HepG2 (cell line): ENCODE measurements around the gene ZNF213.

Experiments
- CREB1 ChIP-seq, 2 experiments: fragments of 450-650 bp in 1 of 2; IDR thresholded peaks; 2 replicates each; pipeline ENCODE4 v1.6.1; 2016 to 2017; ENCODE audit warnings: control low read depth in 1 of 2, mild to moderate bottlenecking in 1 of 2, missing compliant biosample characterization in 1 of 2, missing genetic modification characterization in 1 of 2
- IRF2 ChIP-seq: IDR thresholded peaks from 2 replicates; pipeline ENCODE4 v1.6.1; 2018; ENCODE audit warnings: missing genetic modification reagents, missing compliant biosample characterization
- KAT7 ChIP-seq: IDR thresholded peaks from 2 replicates; pipeline ENCODE4 v1.6.1; 2018; ENCODE audit warnings: borderline replicate concordance, missing compliant biosample characterization
- NFE2L1 ChIP-seq: sonication (generic); formaldehyde crosslinking; IDR thresholded peaks from 2 replicates; pipeline ENCODE4 v1.4.0; 2020; ENCODE audit warnings: missing genetic modification reagents, mild to moderate bottlenecking, borderline replicate concordance
- PHF8 ChIP-seq: sonication (generic); formaldehyde crosslinking; IDR thresholded peaks from 2 replicates; pipeline ENCODE4 v1.5.0; 2020; ENCODE audit warnings: missing genetic modification reagents
- POLR2A ChIP-seq, 2 experiments: IDR thresholded peaks; 2 replicates each; pipeline ENCODE4 v1.6.1; 2011; ENCODE audit warnings: low read depth in 2 of 2, low read length in 2 of 2, mild to moderate bottlenecking in 1 of 2, moderate library complexity in 1 of 2; ENCODE audit not compliant: insufficient read depth in 1 of 2
- SMC3 ChIP-seq: IDR thresholded peaks from 2 replicates; pipeline ENCODE4 v1.6.1; 2011; ENCODE audit warnings: low read length, improper control_type of control experiment
- TCF7L2 ChIP-seq: IDR thresholded peaks from 2 replicates; pipeline ENCODE4 v1.6.1; 2011; ENCODE audit warnings: mild to moderate bottlenecking, low read depth, low read length, moderate library complexity
- U2AF1 ChIP-seq: fragments of 200-400 bp; formaldehyde crosslinking; optimal IDR thresholded peaks from 2 replicates; pipeline ENCODE3; 2017; ENCODE audit warnings: mild to moderate bottlenecking, low read depth, low read length
- ZNF138 ChIP-seq: sonication (generic); formaldehyde crosslinking; IDR thresholded peaks from 2 replicates; pipeline ENCODE4 v1.5.0; 2020; ENCODE audit warnings: mild to moderate bottlenecking, low read depth, missing genetic modification reagents
- ZNF274 ChIP-seq: sonication (generic); formaldehyde crosslinking; IDR thresholded peaks from 2 replicates; pipeline ENCODE4 v1.5.1; 2020; ENCODE audit warnings: mild to moderate bottlenecking, missing genetic modification reagents
- ZSCAN12 ChIP-seq: sonication (generic); formaldehyde crosslinking; IDR thresholded peaks from 2 replicates; pipeline ENCODE4 v1.9.0; 2021; ENCODE audit warnings: mild to moderate bottlenecking, missing genetic modification reagents
- TF ChIP-seq, protein P1 (sequence below): fragments of 450-650 bp; IDR thresholded peaks from 2 replicates; pipeline ENCODE4 v1.6.1; 2017

DNA sequence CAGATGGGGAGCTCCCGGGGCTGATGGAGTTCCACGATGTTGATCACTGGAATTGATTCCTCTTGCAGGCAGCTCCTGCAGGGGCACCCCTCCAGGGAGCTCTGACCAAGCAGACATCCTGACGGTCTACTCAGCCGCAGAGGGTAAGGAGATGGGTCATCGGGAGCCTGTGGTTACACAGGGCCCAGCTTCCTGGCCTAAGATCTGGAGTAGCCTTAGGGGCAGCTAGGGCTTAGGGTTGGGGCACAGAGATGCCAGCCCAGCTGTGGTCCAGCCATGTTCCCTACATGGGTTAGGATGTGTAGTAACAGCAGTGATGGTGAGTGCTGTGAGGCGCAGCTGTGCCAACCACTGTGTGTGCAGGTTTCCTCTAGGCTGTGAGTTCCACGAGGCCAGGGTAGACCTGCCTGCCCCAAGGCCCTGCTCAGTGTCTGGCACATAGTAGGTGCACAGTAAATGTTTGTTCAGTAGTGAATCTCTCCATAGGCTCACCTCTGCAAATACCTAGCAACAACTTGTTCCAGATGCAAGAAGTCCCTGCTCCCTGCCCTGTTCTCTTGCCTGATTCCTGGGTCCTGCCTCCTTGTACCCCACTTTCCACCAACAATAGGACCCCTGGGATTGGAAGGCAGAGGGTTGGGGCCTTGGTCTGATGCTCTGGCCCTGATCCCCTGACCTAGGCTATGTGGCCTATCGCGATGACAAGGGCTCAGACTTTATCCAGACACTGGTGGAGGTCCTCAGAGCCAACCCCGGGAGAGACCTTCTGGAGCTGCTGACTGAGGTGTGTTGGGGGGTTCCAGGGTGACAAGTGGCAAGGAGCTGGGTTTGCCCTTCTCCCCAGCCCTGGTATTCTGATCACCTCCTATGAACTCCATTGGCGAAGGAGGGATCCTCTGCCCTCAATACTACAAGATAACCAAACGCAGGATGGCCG lies 13.7 kb downstream of the ZNF213 start:
- TF ChIP-seq ZSCAN12 (CRISPR knock-in tag) (no peak), POLR2A (IDR thresholded peaks at IDR 0.05; ENCODE audit: insufficient read depth in 1 of 2, low read depth in 2 of 2, low read length in 2 of 2) (no peak), U2AF1 (no peak), KAT7 (CRISPR knock-in tag) (no peak), ZNF274 (CRISPR knock-in tag) (no peak), ZNF138 (CRISPR knock-in tag) (no peak), IRF2 (CRISPR knock-in tag) (no peak), PHF8 (no peak), TCF7L2 (no peak), CREB1 (IDR thresholded peaks at IDR 0.05) (no peak), CREB1 (CRISPR knock-in tag; IDR thresholded peaks at IDR 0.05) (no peak), SMC3 (no peak), NFE2L1 (no peak)
- TF ChIP-seq, protein P1, sequence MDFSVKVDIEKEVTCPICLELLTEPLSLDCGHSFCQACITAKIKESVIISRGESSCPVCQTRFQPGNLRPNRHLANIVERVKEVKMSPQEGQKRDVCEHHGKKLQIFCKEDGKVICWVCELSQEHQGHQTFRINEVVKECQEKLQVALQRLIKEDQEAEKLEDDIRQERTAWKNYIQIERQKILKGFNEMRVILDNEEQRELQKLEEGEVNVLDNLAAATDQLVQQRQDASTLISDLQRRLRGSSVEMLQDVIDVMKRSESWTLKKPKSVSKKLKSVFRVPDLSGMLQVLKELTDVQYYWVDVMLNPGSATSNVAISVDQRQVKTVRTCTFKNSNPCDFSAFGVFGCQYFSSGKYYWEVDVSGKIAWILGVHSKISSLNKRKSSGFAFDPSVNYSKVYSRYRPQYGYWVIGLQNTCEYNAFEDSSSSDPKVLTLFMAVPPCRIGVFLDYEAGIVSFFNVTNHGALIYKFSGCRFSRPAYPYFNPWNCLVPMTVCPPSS: no peak
